ENCODE data around the gene GINS1. TPM values are rescaled to one million over a fixed set of nuclear protein-coding genes. Genes with fewer than 3 reads are reported as not detected.

The GINS1 gene
- total and polyA plus RNA-seq, 7 donors: 0.28 to 7.6 (median 1.2) TPM

GRCh38 chr20:25394996-25395395, 12.5 kb upstream of the GINS1 start:
- intact Hi-C loops (cut with DNase I): loop anchor here (5.0 kb wide), 2 partner anchors 198 to 328 kb away; partner anchors contain the start of gene ENTPD6
- H3K27me3 ChIP-seq: no peaks in the 10 kb centered on the region
- no peaks in the 10 kb centered on the region for H3K36me3 ChIP-seq
- TF ChIP-seq CTCF (IDR thresholded peaks at IDR 0.05): no peak
- TF ChIP-seq EP300 (IDR thresholded peaks at IDR 0.05): no peak
- TF ChIP-seq POLR2A (IDR thresholded peaks at IDR 0.05): no peak
- no peak for TF ChIP-seq POLR2AphosphoS5 (IDR thresholded peaks at IDR 0.05)
- H3K9me3 ChIP-seq: no peaks in the 10 kb centered on the region
- no peak overlapping the region for H3K4me3 ChIP-seq
- DNase-seq: no peak
- no peak overlapping the region for H3K27ac ChIP-seq
- peaks cover 0 to 13% (median 6%) of the 10 kb centered on the region in 4 donors for H3K4me1 ChIP-seq
- WGBS, 2 donors: 89 to 92% methylated on average over 6 of the region's 6 CpGs

- intact Hi-C loops (cut with DNase I): no loop called here
- DNase-seq: no peak
- WGBS, 2 donors: 20 to 69% methylated on average over 6 of the region's 6 CpGs
- Histone ChIP-seq H3K4me1 (peaks cover 0 to 8% (median 2%) of the 10 kb centered on the region in 4 donors), H3K4me3 (no peak overlapping the region), H3K36me3 (no peaks in the 10 kb centered on the region), H3K9me3 (peaks cover 0 to 4% (median 0%) of the 10 kb centered on the region in 4 donors), H3K27me3 (no peaks in the 10 kb centered on the region), H3K27ac (no peak overlapping the region)
- TF ChIP-seq EP300 (IDR thresholded peaks at IDR 0.05) (no peak), POLR2A (IDR thresholded peaks at IDR 0.05) (no peak), POLR2AphosphoS5 (IDR thresholded peaks at IDR 0.05) (no peak), CTCF (IDR thresholded peaks at IDR 0.05) (no peak)
These were observed 10.4 kb upstream of the GINS1 start for GRCh38 chr20:25397096-25397495.

- Histone ChIP-seq H3K9me3 (peaks cover 0 to 9% (median 2%) of the 10 kb centered on the region in 4 donors), H3K36me3 (no peaks in the 10 kb centered on the region), H3K27me3 (no peaks in the 10 kb centered on the region), H3K4me3 (no peak overlapping the region), H3K4me1 (peaks cover 0 to 8% (median 2%) of the 10 kb centered on the region in 4 donors), H3K27ac (no peak overlapping the region)
- no peak for TF ChIP-seq POLR2AphosphoS5 (IDR thresholded peaks at IDR 0.05)
- TF ChIP-seq POLR2A (IDR thresholded peaks at IDR 0.05): no peak
- no peak for TF ChIP-seq EP300 (IDR thresholded peaks at IDR 0.05)
- no peak for TF ChIP-seq CTCF (IDR thresholded peaks at IDR 0.05)
- intact Hi-C loops (cut with DNase I): loop anchor here (2.0 kb wide), 2 partner anchors 103 to 405 kb away; partner anchors contain the start of gene APMAP
- DNase-seq: no peak
- WGBS, 2 donors: 4 to 57% methylated on average over 1 of the region's 1 CpG
These were observed 9.7 kb upstream of the GINS1 start for GRCh38 chr20:25397821-25398220.

- DNase-seq: no peak
- 6 to 46% methylated on average over 4 of the region's 4 CpGs for WGBS, 2 donors
- no peaks in the 10 kb centered on the region for H3K36me3 ChIP-seq
- H3K4me3 ChIP-seq: no peak overlapping the region
- H3K4me1 ChIP-seq: peaks cover 0 to 8% (median 2%) of the 10 kb centered on the region in 4 donors
- intact Hi-C loops (cut with DNase I): loop anchor here (2.0 kb wide), 2 partner anchors 104 to 406 kb away; partner anchors contain the start of gene APMAP
- peaks cover 3 to 15% (median 5%) of the 10 kb centered on the region in 4 donors for H3K9me3 ChIP-seq
- no peaks in the 10 kb centered on the region for H3K27me3 ChIP-seq
- TF ChIP-seq CTCF (IDR thresholded peaks at IDR 0.05): no peak
- peak overlapping the region in 1 of 4 donors; percentile 39 for H3K27ac ChIP-seq
These were observed 9.0 kb upstream of the GINS1 start for GRCh38 chr20:25398376-25399036.
